EH (cell line): Measurements from ENCODE around the gene ATF6.

ENCODE experiments used
- DNase-seq: peaks from one replicate; pipeline ENCODE4 v3.0.0-alpha.2; 2015; ENCODE audit warnings: low read depth

The ATF6 gene

DNA sequence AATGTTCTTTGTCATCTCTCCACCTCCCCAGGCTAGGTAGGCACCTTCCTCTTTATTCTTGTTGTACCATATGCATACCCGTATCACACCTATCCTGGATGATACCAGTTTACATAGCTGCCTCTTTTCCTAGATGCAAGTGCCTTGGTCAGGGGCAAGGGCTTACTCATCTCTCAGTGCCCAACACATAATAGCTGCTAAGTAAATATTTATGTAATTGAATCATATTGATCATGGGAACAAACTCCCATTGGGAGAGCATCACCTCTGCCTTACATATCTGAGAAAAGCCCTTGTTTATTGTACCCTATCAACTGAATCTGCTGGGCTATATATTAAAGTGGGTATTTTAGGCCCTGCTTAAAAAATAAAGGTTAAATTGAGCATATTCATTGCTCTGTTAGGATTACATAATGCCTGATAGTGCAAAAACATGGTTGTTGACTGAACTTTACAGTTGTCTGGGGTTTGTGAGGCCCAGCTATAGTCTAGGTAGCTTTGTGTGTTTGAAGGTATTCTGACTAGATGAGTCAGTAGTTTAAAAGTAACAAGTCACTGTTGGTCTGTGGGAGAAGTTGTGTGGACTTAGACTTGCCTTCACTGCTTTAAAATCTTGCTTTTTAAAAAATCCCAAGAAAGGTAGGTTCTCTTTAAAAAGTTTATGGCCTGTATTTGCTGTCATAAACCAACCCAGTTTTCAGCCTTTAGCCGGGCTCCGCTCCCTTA, 174.9 kb downstream of the ATF6 start:
- DNase-seq, result no peak

- DNase-seq, result peak; percentile 53
Measured at GRCh38 chr1:161941726-161942436, 175.8 kb downstream of the ATF6 start.

GRCh38 chr1:161943737-161944136, 177.6 kb downstream of the ATF6 start:
- no peak for DNase-seq

- no peak for DNase-seq
Measured at GRCh38 chr1:161944381-161944780, 178.3 kb downstream of the ATF6 start.

DNA sequence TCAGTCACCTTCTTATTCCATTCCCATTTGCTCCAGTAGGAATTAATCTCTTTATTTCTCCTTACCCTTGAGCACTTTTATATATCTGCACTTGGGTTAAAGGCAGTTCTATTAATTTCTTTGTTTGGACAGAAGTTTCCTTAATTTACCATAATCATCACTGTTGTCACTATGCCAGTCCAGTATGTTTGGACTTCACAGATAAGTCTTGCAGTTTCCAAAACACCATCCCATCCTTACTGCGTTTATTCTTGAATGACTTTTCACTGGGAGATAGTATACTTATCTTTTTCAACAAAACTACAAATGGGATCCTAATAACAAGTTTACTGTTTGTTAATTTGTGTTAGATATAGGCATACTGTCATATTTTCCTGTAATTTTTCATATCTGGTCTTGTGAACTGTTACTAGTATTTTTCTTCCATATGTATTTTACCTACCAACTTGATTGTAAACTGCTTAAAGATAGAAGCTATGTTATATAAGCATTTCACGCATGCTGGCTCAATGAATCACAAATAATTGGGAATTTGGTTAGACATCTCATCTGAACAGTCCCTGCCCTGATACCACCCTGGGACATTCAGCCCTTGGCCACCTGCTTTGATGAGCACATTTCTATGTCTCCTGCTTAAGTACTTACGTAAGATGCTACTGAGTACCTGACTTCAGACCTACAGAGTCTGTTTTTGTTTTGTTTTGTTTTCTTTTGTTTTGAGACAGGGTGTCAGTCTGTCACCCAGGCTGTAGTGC, 179.4 kb downstream of the ATF6 start:
- peak; percentile 47 for DNase-seq

DNA sequence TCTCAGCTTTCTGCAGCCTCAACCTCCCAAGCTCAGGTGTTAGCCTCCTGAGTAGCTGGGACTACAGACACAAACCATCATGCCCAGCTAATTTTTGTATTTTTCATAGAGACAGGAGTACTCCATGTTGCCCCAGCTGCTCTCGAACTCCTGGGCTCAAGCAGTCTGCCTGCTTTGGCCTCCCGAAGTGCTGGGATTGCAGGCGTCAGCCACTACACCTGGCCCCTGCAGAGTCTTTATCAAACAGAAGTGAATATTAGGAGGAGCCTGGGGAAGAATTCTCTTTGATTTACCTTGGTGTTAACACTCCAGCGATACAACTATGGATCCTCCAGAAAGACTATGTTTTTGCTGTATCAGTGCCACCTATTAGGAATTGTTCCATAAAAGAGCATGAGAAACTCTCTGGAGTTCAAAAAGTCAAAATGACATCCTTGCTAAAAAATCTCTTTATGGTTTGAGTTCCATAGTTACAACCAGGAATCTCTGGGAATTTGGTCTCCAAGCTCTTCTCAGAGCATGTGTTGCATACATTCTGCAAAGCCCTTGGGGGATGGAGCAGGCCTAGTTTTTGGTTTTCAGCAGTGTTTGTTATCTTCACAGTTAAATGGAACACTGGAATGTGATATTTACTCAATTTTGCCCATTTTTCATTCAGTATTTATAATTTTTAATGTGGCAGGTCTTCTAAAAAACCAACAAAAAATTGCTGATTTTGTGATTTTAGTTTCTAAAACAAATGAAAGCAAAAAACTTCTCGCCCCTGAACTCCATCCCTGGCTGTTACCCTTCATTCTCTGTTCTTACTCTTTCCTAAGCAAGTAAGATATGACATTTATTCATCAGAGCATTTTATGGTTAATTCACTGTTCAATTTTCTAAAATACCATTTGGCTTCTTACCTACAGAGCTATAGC, 180.2 kb downstream of the ATF6 start:
- peak; percentile 97 for DNase-seq

DNA sequence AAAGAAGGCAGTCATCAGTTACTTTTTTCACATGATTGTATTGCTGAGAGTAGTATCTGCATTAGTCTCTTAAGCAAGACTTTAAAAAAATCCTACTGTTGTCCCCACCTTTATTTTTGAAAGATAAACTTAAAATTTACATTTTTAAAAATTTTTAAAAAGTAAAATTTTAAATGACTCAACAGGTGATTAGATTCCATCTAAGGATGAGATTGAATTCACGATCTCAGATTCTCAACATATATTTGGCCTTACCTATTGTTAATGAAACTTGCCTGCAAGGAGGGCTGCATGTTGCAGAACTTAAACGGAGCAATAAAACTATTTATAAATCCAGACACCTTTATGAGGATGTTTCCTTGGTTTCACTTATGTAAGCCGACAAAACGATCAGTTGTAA, 182.3 kb downstream of the ATF6 start:
- DNase-seq, result no peak

- peak; percentile 79 for DNase-seq
Measured at GRCh38 chr1:161949548-161949947, 183.4 kb downstream of the ATF6 start.

DNA sequence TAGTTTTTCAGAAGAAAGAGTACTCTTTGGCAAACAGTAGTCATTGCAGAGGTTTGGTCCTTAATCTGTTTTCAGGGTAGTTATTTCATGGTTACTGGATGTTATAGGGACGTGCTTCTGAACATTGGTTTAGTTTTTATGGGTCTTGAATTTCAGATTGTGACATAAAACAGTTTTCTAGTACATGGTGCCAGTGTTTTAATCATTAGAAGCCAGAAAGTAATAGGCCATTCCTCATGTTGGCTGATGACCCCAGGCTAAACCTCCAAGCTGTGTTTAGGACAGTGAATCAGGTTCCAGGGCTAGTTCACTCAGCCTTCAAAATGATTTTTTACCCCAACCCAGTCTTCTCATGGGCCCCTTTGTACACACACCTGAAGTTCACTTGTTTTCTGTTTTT, 184.3 kb downstream of the ATF6 start:
- DNase-seq, result no peak

DNA sequence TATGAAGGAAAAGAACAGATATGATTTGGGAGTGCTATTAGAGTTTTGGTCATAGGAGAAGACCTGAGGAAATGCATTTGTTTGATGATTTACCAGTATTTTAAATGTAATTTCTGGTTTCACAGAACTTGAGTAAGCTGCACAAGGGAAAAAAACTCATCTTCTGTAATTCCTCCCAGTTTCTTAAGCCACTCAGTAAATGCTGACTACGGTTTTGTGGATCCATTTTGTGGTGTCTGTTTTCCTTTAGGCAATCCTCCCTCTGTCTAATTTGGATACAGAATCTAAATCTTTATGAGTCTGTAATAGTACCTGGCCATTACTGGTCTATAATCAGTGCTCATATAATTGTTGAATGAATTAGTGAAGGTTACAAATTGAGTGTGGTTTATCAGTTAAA, 185.5 kb downstream of the ATF6 start:
- DNase-seq, result no peak

GRCh38 chr1:161952607-161953172, 186.6 kb downstream of the ATF6 start:
- peak; percentile 41 for DNase-seq

- DNase-seq, result no peak
Measured at GRCh38 chr1:161953256-161953920, 187.3 kb downstream of the ATF6 start.

DNA sequence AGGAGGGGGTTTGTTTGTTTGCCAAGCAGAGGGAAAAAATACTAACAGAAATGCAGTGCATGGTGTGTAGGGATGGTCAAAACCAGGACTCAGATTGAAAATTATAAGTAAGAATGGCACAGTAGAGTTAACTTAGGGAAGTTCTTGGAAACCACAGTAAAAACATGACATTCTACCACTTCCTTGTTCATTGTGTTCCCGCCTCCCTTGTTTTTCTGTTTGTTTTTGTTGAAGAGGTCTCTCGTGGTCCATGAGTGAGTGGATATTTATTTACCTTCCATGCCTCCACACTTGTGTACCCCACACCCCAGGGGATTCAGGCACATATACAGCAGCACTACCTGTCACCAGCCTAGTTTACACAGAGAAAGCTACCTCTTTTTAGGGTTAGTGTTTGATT, 187.9 kb downstream of the ATF6 start:
- no peak for DNase-seq

- DNase-seq, result peak; percentile 68
Measured at GRCh38 chr1:161954466-161954865, 188.3 kb downstream of the ATF6 start.

DNA sequence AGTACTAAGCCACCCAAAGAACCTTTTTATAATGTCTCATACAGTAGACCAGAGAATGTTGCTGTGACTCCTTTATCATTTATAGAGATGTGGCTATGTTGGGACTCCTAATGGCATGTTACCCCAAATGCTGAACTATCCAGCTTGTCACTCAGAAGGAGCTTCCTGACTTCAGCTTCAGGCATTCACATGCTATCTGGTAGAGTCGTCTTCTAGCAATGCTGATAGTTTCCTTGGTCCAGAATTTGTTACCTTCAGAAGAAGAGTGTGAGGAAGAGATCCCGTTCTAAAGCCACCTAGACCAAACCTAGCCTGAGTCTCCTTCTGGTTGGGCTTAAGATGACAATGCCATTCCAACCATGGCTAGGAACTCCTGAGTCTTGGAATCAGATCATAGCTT, 189.5 kb downstream of the ATF6 start:
- DNase-seq, result peak; percentile 53

DNA sequence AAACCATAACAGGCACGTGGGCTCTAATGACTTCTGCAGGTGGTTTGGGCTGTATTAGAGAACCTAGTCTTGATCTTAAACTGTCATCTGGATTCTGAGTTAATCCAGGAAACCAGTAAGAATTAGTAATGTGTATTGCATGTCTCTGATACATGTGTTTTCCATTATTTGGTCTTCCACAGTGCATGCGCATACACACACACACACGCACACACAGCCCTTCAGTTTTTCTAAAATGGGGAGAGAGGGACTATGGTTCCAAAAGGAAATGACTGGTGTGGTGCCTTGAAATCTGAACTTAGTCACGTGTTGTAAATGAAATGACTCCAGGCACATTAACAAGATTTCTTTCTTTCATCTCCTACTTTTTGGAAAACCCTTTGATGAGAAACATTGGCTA, 190.0 kb downstream of the ATF6 start:
- peak; percentile 93 for DNase-seq

GRCh38 chr1:161956930-161957329, 190.8 kb downstream of the ATF6 start:
- DNase-seq, result no peak

GRCh38 chr1:161958425-161958824, 192.3 kb downstream of the ATF6 start:
- DNase-seq, result peak; percentile 79

DNA sequence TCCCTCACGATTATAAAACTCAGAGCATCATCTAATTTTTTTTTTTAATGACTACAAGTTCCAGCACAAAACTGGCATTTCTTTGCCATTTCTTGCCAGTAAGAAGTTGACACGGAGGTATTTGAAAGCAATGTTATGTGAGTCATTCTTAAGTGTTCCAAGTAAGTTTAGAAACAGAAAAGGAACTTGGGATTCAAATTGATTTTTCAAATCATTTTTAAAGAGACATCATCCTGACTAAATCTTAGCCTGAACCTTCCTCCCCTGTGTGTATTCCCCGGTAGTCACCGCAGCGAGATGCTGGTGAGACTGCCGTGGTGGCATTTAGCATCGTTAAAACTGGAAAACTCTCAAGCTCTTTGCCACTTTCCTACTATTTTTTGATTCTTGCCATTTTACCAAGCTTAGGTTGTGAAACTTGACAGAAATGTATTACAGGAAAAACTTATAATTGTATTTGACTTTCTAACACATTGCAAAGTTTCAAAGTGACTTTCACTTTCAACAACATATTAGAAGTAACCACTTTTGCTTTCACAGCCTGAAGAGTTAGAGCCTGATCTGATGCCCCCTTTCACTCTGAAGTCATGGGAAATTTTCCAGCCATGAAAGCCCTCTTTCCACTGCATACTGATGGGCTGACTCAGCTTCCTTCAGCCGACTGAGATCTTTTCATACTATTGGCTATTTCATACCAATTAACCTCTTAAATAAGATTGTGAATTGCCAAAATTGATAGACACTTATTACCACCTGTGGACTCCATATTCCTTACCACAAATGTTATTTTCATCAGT, 196.2 kb downstream of the ATF6 start:
- peak; percentile 94 for DNase-seq

DNA sequence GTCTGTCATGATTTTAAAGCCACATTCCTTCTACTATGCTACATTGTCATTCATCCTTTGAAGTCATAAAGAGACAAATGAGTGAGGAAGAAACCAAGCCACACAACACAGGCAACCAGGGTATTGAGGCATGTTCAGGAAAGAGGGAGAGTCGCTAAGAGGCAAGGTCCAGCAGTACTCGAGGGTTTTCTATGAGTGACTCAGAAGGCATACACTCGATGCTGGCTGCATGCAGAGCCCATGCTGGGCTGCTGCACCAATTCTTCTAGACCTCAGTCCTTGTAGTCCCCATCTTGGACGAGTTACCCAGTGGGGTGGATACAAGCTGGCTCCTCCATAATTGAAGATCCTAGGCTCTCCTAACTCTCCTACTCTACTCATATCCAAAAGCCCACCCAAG, 199.9 kb downstream of the ATF6 start:
- DNase-seq, result peak; percentile 31
